Measurements from ENCODE around the gene CACNA1F.

GRCh38 chrX:49179358-49179757, 53.8 kb downstream of the CACNA1F start:
- no peak for TF ChIP-seq CTCF (IDR thresholded peaks at IDR 0.05 in 2 of 3, conservative IDR thresholded peaks at IDR 0.05 in 1 of 3; ENCODE audit: insufficient read depth in 2 of 3, low read depth in 1 of 3, low read length in 3 of 3)
- no peak for TF ChIP-seq CLOCK (CRISPR knock-in tag; IDR thresholded peaks at IDR 0.05; ENCODE audit: borderline replicate concordance)
- no peak for TF ChIP-seq ZNF507 (tag; conservative IDR thresholded peaks at IDR 0.05)
- TF ChIP-seq EZH2 (IDR thresholded peaks at IDR 0.05; ENCODE audit: borderline replicate concordance, low read depth, low read length), result no peak
- TF ChIP-seq CHCHD3 (CRISPR knock-in tag; IDR thresholded peaks at IDR 0.05), result no peak
- no peak for TF ChIP-seq POLR2AphosphoS5 (IDR thresholded peaks at IDR 0.05; ENCODE audit: control insufficient read depth, insufficient read depth, low read depth, low read length)
- TF ChIP-seq MTA1 (IDR thresholded peaks at IDR 0.05; ENCODE audit: borderline replicate concordance), result no peak
